K562 (cell line): ENCODE results near the gene PRR23B. TPM values are rescaled to one million over a fixed set of nuclear protein-coding genes. Genes with fewer than 3 reads are reported as not detected.

ENCODE experiments used
- CHD1 ChIP-seq: fragments of 200-600 bp; sonication (generic); IDR thresholded peaks from one replicate; pipeline ENCODE4 v1.6.1; 2012; ENCODE audit warnings: mild to moderate bottlenecking, moderate library complexity, low read length, inconsistent platforms
- KAT7 ChIP-seq: sonication (generic); formaldehyde crosslinking; IDR thresholded peaks from 2 replicates; pipeline ENCODE4 v1.8.0; 2022; ENCODE audit warnings: missing genetic modification reagents, mild to moderate bottlenecking, borderline replicate concordance
- ZNF174 ChIP-seq: fragments of 250-450 bp; sonication (Bioruptor Pico); IDR thresholded peaks from 2 replicates; pipeline ENCODE4 v1.4.0; 2020; ENCODE audit warnings: mild to moderate bottlenecking
- polyA plus RNA-seq, 8 experiments: library from polyadenylated mRNA; depleted of rRNA in 4 of 8; stranded (reverse) in 5 of 8; unstranded in 3 of 8; fragments of >200 nt; fragmentation: Nextera tagmentation in 2 of 8; fragmentation: Illumina TruSeq in 1 of 8; extraction: Ambion mirVana in 2 of 8; extraction: Trizol in 1 of 8; gene quantifications; 2 replicates each; pipeline versions ENCODE4 v1.2.1 to v1.2.3, GENCODE V29; 2011 to 2014; ENCODE audit warnings: inconsistent platforms in 1 of 8, missing spikeins in 1 of 8
- total RNA-seq, 7 experiments: library from RNA; depleted of rRNA in 6 of 7; stranded (reverse); fragments of >200 nt in 6 of 7; fragmentation: Illumina TruSeq in 2 of 7; extraction: Trizol in 2 of 7; gene quantifications; 2 replicates each; pipeline versions ENCODE4 v1.2.1 to v1.2.3, GENCODE V29; 2011 to 2021; ENCODE audit warnings: low replicate concordance in 1 of 7
- TF ChIP-seq, protein P1 (sequence below): sonication (generic); formaldehyde crosslinking; IDR thresholded peaks from 2 replicates; pipeline ENCODE4 v1.8.0; 2023; ENCODE audit warnings: missing genetic modification reagents, mild to moderate bottlenecking, borderline replicate concordance
- TF ChIP-seq, protein P2 (sequence below), 3 experiments: IDR thresholded peaks in 2 of 3; conservative IDR thresholded peaks in 1 of 3; 2 replicates each; pipeline ENCODE4 v1.5.1; 2011 to 2012; ENCODE audit warnings: low read length in 3 of 3, mild to moderate bottlenecking in 3 of 3, control low read depth in 2 of 3, improper control_type of control experiment in 1 of 3, inconsistent platforms in 1 of 3, low read depth in 1 of 3, mixed read lengths in 1 of 3, moderate library complexity in 1 of 3; ENCODE audit not compliant: insufficient read depth in 2 of 3
- TF ChIP-seq, protein P3 (sequence below): fragments of 250-450 bp; sonication (Bioruptor Pico); IDR thresholded peaks from 2 replicates; pipeline ENCODE4 v1.5.0; 2021; ENCODE audit warnings: mild to moderate bottlenecking, moderate library complexity
- TF ChIP-seq, protein P4 (sequence below): IDR thresholded peaks from 2 replicates; pipeline ENCODE4 v1.6.1; 2011; ENCODE audit warnings: borderline replicate concordance, low read depth, mild to moderate bottlenecking, moderate library complexity, low read length; ENCODE audit not compliant: insufficient read depth, poor library complexity, severe bottlenecking
- TF ChIP-seq, protein P5 (sequence below): sonication (generic); formaldehyde crosslinking; IDR thresholded peaks from 2 replicates; pipeline ENCODE4 v1.4.0; 2020; ENCODE audit warnings: mild to moderate bottlenecking, missing genetic modification reagents

Gene PRR23B
- total and polyA plus RNA-seq, 9 of the 15 experiments (the other 6 are each of a cell fraction or from before 2014, with no cell fraction given): not detected

DNA sequence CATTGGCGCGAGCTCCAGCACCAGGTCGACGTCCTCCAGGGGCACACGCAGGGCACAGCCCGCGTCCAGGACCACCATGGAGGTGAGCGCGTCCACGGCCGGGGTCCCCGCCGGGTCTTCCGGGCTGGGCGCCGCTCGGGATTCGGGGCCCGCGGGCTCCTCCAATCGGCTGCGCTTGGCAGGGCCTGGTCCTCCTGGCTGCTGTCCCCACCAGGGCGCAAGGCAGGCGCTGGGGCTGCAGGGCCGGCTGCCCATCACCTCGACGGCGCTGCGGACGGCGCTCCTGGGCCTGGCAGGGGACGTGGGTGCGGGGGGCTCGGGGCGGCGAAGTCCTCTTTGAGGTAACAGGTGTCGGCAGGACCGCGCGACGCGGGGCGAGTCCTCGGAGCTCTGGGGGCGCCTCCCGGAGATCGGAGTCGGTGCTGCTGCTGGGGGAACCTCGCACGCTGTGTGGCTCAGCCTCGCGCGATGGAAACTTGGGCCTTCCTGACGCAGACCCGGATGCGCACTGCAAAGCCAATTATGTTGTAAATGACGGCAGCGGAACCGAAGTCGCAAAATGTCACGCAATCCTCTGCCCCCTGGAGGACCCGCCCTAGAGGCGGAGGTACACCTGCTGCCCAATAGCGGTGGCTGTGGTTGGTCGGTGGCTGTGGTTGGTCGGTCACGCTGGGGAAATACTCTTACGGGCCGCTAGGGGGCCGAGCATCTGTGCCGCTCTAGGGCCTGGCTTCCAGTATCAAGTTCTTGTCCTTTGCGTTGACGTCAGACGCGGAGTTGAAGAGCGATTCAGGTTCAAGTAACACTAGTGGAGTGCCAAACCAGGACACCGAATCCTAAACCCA is 23.9 kb upstream of the PRR23B start, which contains the start of gene PRR23C (continued):
- TF ChIP-seq, protein P1, sequence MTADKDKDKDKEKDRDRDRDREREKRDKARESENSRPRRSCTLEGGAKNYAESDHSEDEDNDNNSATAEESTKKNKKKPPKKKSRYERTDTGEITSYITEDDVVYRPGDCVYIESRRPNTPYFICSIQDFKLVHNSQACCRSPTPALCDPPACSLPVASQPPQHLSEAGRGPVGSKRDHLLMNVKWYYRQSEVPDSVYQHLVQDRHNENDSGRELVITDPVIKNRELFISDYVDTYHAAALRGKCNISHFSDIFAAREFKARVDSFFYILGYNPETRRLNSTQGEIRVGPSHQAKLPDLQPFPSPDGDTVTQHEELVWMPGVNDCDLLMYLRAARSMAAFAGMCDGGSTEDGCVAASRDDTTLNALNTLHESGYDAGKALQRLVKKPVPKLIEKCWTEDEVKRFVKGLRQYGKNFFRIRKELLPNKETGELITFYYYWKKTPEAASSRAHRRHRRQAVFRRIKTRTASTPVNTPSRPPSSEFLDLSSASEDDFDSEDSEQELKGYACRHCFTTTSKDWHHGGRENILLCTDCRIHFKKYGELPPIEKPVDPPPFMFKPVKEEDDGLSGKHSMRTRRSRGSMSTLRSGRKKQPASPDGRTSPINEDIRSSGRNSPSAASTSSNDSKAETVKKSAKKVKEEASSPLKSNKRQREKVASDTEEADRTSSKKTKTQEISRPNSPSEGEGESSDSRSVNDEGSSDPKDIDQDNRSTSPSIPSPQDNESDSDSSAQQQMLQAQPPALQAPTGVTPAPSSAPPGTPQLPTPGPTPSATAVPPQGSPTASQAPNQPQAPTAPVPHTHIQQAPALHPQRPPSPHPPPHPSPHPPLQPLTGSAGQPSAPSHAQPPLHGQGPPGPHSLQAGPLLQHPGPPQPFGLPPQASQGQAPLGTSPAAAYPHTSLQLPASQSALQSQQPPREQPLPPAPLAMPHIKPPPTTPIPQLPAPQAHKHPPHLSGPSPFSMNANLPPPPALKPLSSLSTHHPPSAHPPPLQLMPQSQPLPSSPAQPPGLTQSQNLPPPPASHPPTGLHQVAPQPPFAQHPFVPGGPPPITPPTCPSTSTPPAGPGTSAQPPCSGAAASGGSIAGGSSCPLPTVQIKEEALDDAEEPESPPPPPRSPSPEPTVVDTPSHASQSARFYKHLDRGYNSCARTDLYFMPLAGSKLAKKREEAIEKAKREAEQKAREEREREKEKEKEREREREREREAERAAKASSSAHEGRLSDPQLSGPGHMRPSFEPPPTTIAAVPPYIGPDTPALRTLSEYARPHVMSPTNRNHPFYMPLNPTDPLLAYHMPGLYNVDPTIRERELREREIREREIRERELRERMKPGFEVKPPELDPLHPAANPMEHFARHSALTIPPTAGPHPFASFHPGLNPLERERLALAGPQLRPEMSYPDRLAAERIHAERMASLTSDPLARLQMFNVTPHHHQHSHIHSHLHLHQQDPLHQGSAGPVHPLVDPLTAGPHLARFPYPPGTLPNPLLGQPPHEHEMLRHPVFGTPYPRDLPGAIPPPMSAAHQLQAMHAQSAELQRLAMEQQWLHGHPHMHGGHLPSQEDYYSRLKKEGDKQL (CRISPR knock-in tag): no peak
- TF ChIP-seq CHD1 (no peak), ZNF174 (CRISPR knock-in tag) (no peak), KAT7 (CRISPR knock-in tag) (no peak)
- TF ChIP-seq, protein P2, sequence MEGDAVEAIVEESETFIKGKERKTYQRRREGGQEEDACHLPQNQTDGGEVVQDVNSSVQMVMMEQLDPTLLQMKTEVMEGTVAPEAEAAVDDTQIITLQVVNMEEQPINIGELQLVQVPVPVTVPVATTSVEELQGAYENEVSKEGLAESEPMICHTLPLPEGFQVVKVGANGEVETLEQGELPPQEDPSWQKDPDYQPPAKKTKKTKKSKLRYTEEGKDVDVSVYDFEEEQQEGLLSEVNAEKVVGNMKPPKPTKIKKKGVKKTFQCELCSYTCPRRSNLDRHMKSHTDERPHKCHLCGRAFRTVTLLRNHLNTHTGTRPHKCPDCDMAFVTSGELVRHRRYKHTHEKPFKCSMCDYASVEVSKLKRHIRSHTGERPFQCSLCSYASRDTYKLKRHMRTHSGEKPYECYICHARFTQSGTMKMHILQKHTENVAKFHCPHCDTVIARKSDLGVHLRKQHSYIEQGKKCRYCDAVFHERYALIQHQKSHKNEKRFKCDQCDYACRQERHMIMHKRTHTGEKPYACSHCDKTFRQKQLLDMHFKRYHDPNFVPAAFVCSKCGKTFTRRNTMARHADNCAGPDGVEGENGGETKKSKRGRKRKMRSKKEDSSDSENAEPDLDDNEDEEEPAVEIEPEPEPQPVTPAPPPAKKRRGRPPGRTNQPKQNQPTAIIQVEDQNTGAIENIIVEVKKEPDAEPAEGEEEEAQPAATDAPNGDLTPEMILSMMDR (IDR thresholded peaks at IDR 0.05 in 2 of 3, conservative IDR thresholded peaks at IDR 0.05 in 1 of 3; ENCODE audit: insufficient read depth in 2 of 3, low read depth in 1 of 3, low read length in 3 of 3): peak in 2 of 3 experiments; percentile 28 to 38; a peak in 2 of 6 replicates
- TF ChIP-seq, protein P3, sequence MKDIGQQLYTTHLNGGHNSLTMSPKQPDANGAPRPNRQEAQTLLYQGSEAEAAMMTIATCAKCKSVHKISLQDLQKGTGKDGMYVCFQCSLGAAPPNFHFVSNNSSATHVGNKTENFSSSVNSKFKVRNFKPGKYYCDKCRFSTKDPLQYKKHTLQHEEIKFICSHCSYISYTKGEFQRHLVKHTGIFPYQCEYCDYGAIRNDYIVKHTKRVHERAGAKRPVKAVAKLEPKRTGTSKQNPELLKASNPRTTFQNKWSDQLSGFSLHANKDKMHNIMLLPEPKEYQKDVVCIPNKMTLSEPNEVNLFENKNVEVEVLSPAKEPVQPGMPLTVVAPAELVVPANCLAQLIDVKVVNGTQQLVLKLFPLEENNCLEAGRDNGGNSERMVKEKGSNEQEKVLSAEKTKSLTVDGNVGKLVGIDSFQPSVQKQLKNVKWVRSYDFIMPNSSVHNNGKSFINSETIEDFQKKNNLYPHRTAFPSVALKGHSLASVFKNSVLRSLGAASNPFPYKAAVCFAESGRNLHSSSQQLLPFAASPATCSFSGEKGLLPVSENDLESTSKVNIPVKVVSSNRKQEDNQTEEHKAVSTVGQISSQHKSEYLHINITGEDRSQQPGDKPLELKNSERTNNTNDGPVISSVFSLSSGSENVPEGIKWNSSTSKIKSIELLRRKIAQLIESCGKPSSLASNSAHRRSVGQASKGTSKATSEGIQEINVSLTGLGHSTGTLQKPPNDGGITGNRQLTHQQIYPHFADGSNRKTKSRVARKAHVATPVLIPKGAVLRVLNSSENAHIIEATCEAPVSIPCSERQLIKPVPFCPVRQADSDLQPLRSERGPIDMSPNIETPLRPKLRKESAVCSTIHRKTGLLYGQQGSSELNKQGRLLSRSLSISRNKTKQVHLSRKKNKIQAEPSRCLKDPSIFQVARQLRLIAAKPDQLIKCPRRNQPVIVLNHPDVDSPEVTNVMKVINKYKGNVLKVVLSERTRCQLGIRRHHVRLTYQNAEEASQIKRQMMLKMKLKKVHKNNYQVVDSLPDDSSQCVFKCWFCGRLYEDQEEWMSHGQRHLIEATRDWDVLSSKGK (CRISPR knock-in tag): no peak
- TF ChIP-seq, protein P4, sequence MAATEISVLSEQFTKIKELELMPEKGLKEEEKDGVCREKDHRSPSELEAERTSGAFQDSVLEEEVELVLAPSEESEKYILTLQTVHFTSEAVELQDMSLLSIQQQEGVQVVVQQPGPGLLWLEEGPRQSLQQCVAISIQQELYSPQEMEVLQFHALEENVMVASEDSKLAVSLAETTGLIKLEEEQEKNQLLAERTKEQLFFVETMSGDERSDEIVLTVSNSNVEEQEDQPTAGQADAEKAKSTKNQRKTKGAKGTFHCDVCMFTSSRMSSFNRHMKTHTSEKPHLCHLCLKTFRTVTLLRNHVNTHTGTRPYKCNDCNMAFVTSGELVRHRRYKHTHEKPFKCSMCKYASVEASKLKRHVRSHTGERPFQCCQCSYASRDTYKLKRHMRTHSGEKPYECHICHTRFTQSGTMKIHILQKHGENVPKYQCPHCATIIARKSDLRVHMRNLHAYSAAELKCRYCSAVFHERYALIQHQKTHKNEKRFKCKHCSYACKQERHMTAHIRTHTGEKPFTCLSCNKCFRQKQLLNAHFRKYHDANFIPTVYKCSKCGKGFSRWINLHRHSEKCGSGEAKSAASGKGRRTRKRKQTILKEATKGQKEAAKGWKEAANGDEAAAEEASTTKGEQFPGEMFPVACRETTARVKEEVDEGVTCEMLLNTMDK: peak; percentile 71
- TF ChIP-seq, protein P5, sequence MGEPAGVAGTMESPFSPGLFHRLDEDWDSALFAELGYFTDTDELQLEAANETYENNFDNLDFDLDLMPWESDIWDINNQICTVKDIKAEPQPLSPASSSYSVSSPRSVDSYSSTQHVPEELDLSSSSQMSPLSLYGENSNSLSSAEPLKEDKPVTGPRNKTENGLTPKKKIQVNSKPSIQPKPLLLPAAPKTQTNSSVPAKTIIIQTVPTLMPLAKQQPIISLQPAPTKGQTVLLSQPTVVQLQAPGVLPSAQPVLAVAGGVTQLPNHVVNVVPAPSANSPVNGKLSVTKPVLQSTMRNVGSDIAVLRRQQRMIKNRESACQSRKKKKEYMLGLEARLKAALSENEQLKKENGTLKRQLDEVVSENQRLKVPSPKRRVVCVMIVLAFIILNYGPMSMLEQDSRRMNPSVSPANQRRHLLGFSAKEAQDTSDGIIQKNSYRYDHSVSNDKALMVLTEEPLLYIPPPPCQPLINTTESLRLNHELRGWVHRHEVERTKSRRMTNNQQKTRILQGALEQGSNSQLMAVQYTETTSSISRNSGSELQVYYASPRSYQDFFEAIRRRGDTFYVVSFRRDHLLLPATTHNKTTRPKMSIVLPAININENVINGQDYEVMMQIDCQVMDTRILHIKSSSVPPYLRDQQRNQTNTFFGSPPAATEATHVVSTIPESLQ (CRISPR knock-in tag): no peak
